Naive thymus-derived CD4-positive, alpha-beta T cell (primary cell): ENCODE data around the gene FOXP3. TPM values are rescaled to one million over a fixed set of nuclear protein-coding genes. Genes with fewer than 3 reads are reported as not detected.
"Not testable (repeated sequence)": the region's sequence is repeated elsewhere in the genome, so short reads cannot be mapped to it uniquely, and the experiment has no call there.

ENCODE experiments used
- ATAC-seq: fragments of 150-1000 bp; cut with Tn5 transposase; 2 replicates; pipeline ENCODE4 v1.10.0; 2021; ENCODE audit warnings: mild to moderate bottlenecking, moderate library complexity
- CTCF ChIA-PET: fragments of 350-600 bp; sonication (Branson Sonifier 250); formaldehyde crosslinking; loops from one replicate; lab custom pipeline; 2021; ENCODE audit warnings: antibody characterized with exemption; lab: Charles Lee
- POLR2A ChIA-PET: fragments of 350-600 bp; sonication (Branson Sonifier 250); formaldehyde crosslinking; loops from one replicate; lab custom pipeline; 2021; ENCODE audit warnings: antibody characterized with exemption, inconsistent platforms; lab: Charles Lee
- DNase-seq, 9 donors: peaks; one replicate each; pipeline versions ENCODE4 v3.0.0 to v3.0.0-alpha.2; 2020 to 2022; ENCODE audit warnings: mixed read lengths in 1 of 9
- H3K27ac ChIP-seq: one replicate; pipeline ENCODE4 v1.7.0; 2013; ENCODE audit warnings: mild to moderate bottlenecking, low read depth, low read length, moderate library complexity
- H3K27me3 ChIP-seq, 2 donors: one replicate each; pipeline ENCODE4 v1.7.0; 2013; ENCODE audit warnings: low read length in 2 of 2, mild to moderate bottlenecking in 2 of 2, moderate library complexity in 2 of 2; ENCODE audit not compliant: control insufficient read depth in 2 of 2, insufficient read depth in 2 of 2
- H3K36me3 ChIP-seq, 3 experiments: 1 replicate in 2 of 3; 2 replicates in 1 of 3; pipeline ENCODE4 v1.7.0; 2013; ENCODE audit warnings: low read length in 3 of 3, mild to moderate bottlenecking in 3 of 3, moderate library complexity in 1 of 3; ENCODE audit not compliant: insufficient read depth in 3 of 3, control insufficient read depth in 2 of 3
- H3K4me1 ChIP-seq, 2 donors: one replicate each; pipeline ENCODE4 v1.7.0; 2013; ENCODE audit warnings: low read length in 2 of 2, mild to moderate bottlenecking in 2 of 2, moderate library complexity in 1 of 2; ENCODE audit not compliant: control insufficient read depth in 2 of 2, insufficient read depth in 2 of 2
- H3K4me3 ChIP-seq: 2 replicates; pipeline ENCODE4 v1.7.0; 2013; ENCODE audit warnings: mild to moderate bottlenecking, low read length
- H3K9me3 ChIP-seq, 3 experiments: 1 replicate in 2 of 3; 2 replicates in 1 of 3; pipeline ENCODE4 v1.7.0; 2013; ENCODE audit warnings: low read length in 3 of 3; ENCODE audit not compliant: control insufficient read depth in 2 of 3
- H3K27ac Mint-ChIP-seq, 9 donors: one replicate each; pipeline ENCODE4 v1.8.0; 2020 to 2022; ENCODE audit warnings: mixed read lengths in 9 of 9, mild to moderate bottlenecking in 8 of 9, moderate library complexity in 5 of 9, inconsistent platforms in 2 of 9
- H3K27me3 Mint-ChIP-seq, 5 donors: one replicate each; pipeline ENCODE4 v1.8.0; 2021 to 2022; ENCODE audit warnings: mixed read lengths in 5 of 5, mild to moderate bottlenecking in 1 of 5
- H3K36me3 Mint-ChIP-seq, 5 donors: one replicate each; pipeline ENCODE4 v1.8.0; 2020 to 2022; ENCODE audit warnings: mixed read lengths in 5 of 5, mild to moderate bottlenecking in 3 of 5, inconsistent platforms in 1 of 5
- H3K4me1 Mint-ChIP-seq, 7 donors: one replicate each; pipeline ENCODE4 v1.8.0; 2020 to 2022; ENCODE audit warnings: mixed read lengths in 7 of 7, mild to moderate bottlenecking in 3 of 7, inconsistent platforms in 1 of 7
- H3K4me3 Mint-ChIP-seq, 10 donors: one replicate each; pipeline ENCODE4 v1.8.0; 2020 to 2022; ENCODE audit warnings: mild to moderate bottlenecking in 10 of 10, mixed read lengths in 10 of 10, moderate library complexity in 6 of 10, inconsistent platforms in 2 of 10
- H3K9me3 Mint-ChIP-seq, 11 donors: one replicate each; pipeline ENCODE4 v1.8.0; 2020 to 2022; ENCODE audit warnings: mixed read lengths in 11 of 11, mild to moderate bottlenecking in 4 of 11, inconsistent platforms in 1 of 11, moderate library complexity in 1 of 11
- intact Hi-C, 2 donors: fragments of 100-400 bp; cut with micrococcal nuclease; formaldehyde crosslinking; loops; one replicate each; pipeline ENCODE4 v1.15.1; 2023
- polyA plus RNA-seq, 2 donors: library from polyadenylated mRNA; unstranded; fragments of 300-500 nt; fragmentation: Illumina TruSeq; gene quantifications; one replicate each; pipeline ENCODE4 v1.2.3, GENCODE V29; 2021
- total RNA-seq, 6 experiments: library from RNA in 5 of 6; stranded (reverse) in 5 of 6; gene quantifications; 1 replicate in 5 of 6; 2 replicates in 1 of 6; pipeline ENCODE4 v1.2.3 and lab custom pipeline; 2021 to 2026

The FOXP3 gene
- total and polyA plus RNA-seq, 7 experiments from 2014 or later = 0.35 to 25.3 (median 0.76) TPM

GRCh38 chrX:49307775-49308174 is 43.3 kb upstream of the FOXP3 start:
- CTCF ChIA-PET, H3K36me3 ChIP-seq, H3K9me3 ChIP-seq, H3K9me3 Mint-ChIP-seq, H3K36me3 Mint-ChIP-seq, H3K4me3 ChIP-seq, ATAC-seq, H3K27ac ChIP-seq, DNase-seq, H3K27me3 ChIP-seq: not testable (repeated sequence)
- intact Hi-C loops = loop anchor here in 1 of 2 donors (2.0 kb wide), 2 partner anchors 39 to 73 kb away; partner anchors contain the start of genes CCDC22 and PPP1R3F
- POLR2A ChIA-PET = interaction anchor here (0.6 to 3.0 kb wide), 4 partner anchors 34 to 733 kb away, joined by 3 to 23 read pairs (median 14); partner anchors contain the start of genes PPP1R3F and RBM3
- Mint-ChIP-seq H3K4me3 (peak overlapping the region in 5 of 10 donors; percentile 16 to 95 (median 84)), H3K27ac (peak overlapping the region in 7 of 9 donors; percentile 48 to 100 (median 96)), H3K27me3 (peaks cover 0 to 25% (median 0%) of the 10 kb centered on the region in 5 donors), H3K4me1 (peaks cover 19 to 29% (median 21%) of the 10 kb centered on the region in 7 donors)
- H3K4me1 ChIP-seq = peaks cover 10 to 15% of the 10 kb centered on the region in 2 donors

- intact Hi-C loops = no loop called here
- H3K27me3 Mint-ChIP-seq = peaks cover 0 to 22% (median 0%) of the 10 kb centered on the region in 5 donors
- H3K36me3 Mint-ChIP-seq = peaks cover 0 to 8% (median 0%) of the 10 kb centered on the region in 5 donors
- no peaks in the 10 kb centered on the region for H3K9me3 Mint-ChIP-seq
- Histone ChIP-seq H3K9me3 (no peaks in the 10 kb centered on the region), H3K36me3 (no peaks in the 10 kb centered on the region), H3K27me3 (no peaks in the 10 kb centered on the region), H3K4me1 (no peaks in the 10 kb centered on the region), H3K27ac (no peak within 1 kb of the TSS), H3K4me3 (no peak within 1 kb of the TSS)
- ATAC-seq (no peak), DNase-seq (no peak)
- peak within 1 kb of the TSS in 1 of 10 donors; percentile 48 for H3K4me3 Mint-ChIP-seq
- H3K4me1 Mint-ChIP-seq = peaks cover 0 to 8% (median 2%) of the 10 kb centered on the region in 7 donors
- ChIA-PET POLR2A (no interaction called here), CTCF (no interaction called here)
- no peak within 1 kb of the TSS for H3K27ac Mint-ChIP-seq
Measured at GRCh38 chrX:49303346-49303745, 38.8 kb upstream of the FOXP3 start, which contains the start of gene GAGE10. Gene GAGE10, plus strand, starts transcription at chrX:49303646. Its CDS starts 1,214 bp downstream, at chrX:49304860.

DNA sequence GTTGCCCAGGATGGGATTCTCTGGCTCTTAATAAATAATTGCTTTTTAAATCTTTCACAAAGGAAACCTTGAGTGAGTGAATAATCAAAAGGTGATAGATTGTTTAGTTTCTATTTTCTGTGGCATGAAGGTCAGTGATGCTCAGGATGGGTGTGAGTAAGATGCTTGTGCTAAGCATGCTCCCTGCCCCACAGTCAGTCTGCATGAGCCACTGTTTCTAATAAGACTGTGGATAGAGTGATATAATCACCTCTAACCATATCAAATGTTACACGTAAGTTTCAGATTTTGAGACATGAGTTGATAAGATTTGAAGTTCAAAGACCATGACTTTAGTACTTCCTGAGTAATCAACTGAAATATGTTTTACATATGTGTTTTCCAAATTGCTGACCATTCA is 36.2 kb upstream of the FOXP3 start:
- H3K9me3 Mint-ChIP-seq = no peaks in the 10 kb centered on the region
- peaks cover 0 to 8% (median 0%) of the 10 kb centered on the region in 5 donors for H3K36me3 Mint-ChIP-seq
- intact Hi-C loops = no loop called here
- ATAC-seq (no peak), DNase-seq (no peak)
- H3K27me3 ChIP-seq = no peaks in the 10 kb centered on the region
- no peak overlapping the region for H3K4me3 ChIP-seq
- H3K27ac ChIP-seq = no peak overlapping the region
- H3K4me3 Mint-ChIP-seq = no peak overlapping the region
- ChIA-PET POLR2A (interaction anchor here (0.6 to 0.7 kb wide), 2 partner anchors 18 to 32 kb away, joined by 3 read pairs; no protein-coding TSS in a partner anchor), CTCF (no interaction called here)
- peaks cover 0 to 26% (median 0%) of the 10 kb centered on the region in 5 donors for H3K27me3 Mint-ChIP-seq
- no peaks in the 10 kb centered on the region for H3K9me3 ChIP-seq
- no peaks in the 10 kb centered on the region for H3K36me3 ChIP-seq
- no peak overlapping the region for H3K27ac Mint-ChIP-seq
- H3K4me1 ChIP-seq = no peaks in the 10 kb centered on the region
- H3K4me1 Mint-ChIP-seq = peaks cover 0 to 7% (median 0%) of the 10 kb centered on the region in 7 donors

- H3K27ac ChIP-seq, H3K4me3 ChIP-seq, CTCF ChIA-PET, H3K9me3 Mint-ChIP-seq, H3K36me3 ChIP-seq, H3K36me3 Mint-ChIP-seq, H3K4me1 Mint-ChIP-seq, H3K4me3 Mint-ChIP-seq, H3K27ac Mint-ChIP-seq, intact Hi-C loops, H3K9me3 ChIP-seq, DNase-seq, H3K27me3 ChIP-seq, H3K4me1 ChIP-seq, ATAC-seq: not testable (repeated sequence)
- H3K27me3 Mint-ChIP-seq = peaks cover 0 to 22% (median 0%) of the 10 kb centered on the region in 5 donors
- POLR2A ChIA-PET = interaction anchor here (1.2 kb wide), 1 partner anchor 9 kb away, joined by 3 read pairs; no protein-coding TSS in a partner anchor
Measured at GRCh38 chrX:49299293-49299692, 34.8 kb upstream of the FOXP3 start.

DNA sequence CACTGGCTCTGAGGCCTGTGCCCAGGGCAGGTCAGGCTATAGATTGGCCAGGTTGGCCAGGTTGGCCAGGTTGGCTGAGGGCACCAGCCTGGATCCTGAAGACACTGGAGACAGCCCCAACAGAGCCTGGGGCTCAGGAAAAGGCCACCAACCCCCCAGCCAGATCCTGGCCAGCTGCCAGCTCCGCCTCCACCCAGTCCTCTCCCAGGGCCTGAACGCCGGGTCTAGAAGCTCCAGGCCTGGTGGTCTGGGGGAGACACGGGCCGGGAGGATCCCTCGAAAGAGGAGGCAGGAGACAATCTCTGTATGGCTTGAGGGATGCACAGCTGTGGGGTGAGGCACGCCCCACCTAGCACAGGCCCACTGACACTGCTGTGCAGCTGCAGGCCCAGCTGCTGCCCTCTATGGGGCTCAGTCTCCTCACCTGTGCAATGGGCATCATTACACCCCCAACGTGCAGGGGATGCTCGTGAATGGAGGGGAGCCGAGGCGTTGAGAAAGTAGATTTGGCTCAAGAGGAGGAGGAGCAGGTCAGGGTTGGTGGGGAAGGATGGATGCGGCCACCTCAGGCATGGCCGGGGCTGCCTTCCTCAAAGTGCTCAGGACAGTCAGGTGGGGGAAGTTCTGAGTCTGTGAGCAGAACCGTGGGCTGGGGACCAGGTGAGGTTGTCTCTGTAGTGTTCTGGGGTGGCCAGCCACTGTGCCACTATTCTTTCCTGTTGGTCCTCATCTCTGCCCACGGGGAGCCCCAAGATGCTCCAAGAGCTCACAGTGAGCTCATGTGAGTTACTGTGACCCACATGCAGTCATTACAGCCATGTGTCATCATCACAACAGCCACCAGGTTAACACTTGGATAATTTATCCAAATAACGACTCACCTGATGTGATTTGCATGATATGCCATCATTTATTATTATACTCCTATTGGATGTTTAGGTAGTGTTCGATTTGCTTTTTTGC is 28.2 kb upstream of the FOXP3 start:
- intact Hi-C loops = loop anchor here (1.0 kb wide), 2 partner anchors 462 to 584 kb away; no protein-coding TSS in a partner anchor
- CTCF ChIA-PET = interaction anchor here (0.6 to 2.1 kb wide), 6 partner anchors 17 to 1432 kb away, joined by 3 to 6 read pairs (median 3); no protein-coding TSS in a partner anchor

More for the DNA sequence above, 28.2 kb upstream of the FOXP3 start:
- peaks cover 0 to 13% (median 0%) of the 10 kb centered on the region in 5 donors for H3K27me3 Mint-ChIP-seq
- H3K27ac Mint-ChIP-seq = peak overlapping the region in 4 of 9 donors; percentile 34 to 95 (median 81)
- Histone ChIP-seq H3K4me3 (no peak overlapping the region), H3K4me1 (peaks cover 13 to 26% of the 10 kb centered on the region in 2 donors), H3K27ac (no peak overlapping the region), H3K27me3 (no peaks in the 10 kb centered on the region), H3K9me3 (no peaks in the 10 kb centered on the region), H3K36me3 (no peaks in the 10 kb centered on the region)
- POLR2A ChIA-PET = interaction anchor here (1.2 kb wide), 1 partner anchor 17 kb away, joined by 5 read pairs; no protein-coding TSS in a partner anchor
- peaks cover 4 to 42% (median 30%) of the 10 kb centered on the region in 7 donors for H3K4me1 Mint-ChIP-seq
- peak overlapping the region in 2 of 10 donors; percentile 34 to 62 for H3K4me3 Mint-ChIP-seq
- H3K9me3 Mint-ChIP-seq = no peaks in the 10 kb centered on the region
- ATAC-seq (no peak), DNase-seq (no peak)
- peaks cover 0 to 4% (median 0%) of the 10 kb centered on the region in 5 donors for H3K36me3 Mint-ChIP-seq
